RWPE1 (cell line): ENCODE results near the gene BDH1.
"Not testable (repeated sequence)": the region's sequence is repeated elsewhere in the genome, so short reads cannot be mapped to it uniquely, and the experiment has no call there.

Experiments
- CTCF ChIA-PET: fragments of 350-600 bp; sonication (Branson Sonifier 250); formaldehyde crosslinking; extraction: SDS; loops from one replicate; lab custom pipeline; 2021; lab: Yijun Ruan, JAX
- POLR2A ChIA-PET: fragments of 400-600 bp; formaldehyde crosslinking; extraction: SDS; loops from one replicate; lab custom pipeline; 2020; ENCODE audit warnings: antibody characterized with exemption; ENCODE audit not compliant: low non-redundant PET; lab: Yijun Ruan, JAX
- DNase-seq: peaks from one replicate; pipeline ENCODE4 v3.0.0; 2012; ENCODE audit warnings: low spot score
- H3K27ac ChIP-seq: fragments of 450-650 bp; 2 replicates; pipeline ENCODE4 v1.5.1; 2017
- TF ChIP-seq, protein P1 (sequence below): fragments of 450-650 bp; conservative IDR thresholded peaks from 2 replicates; pipeline ENCODE4 v1.5.1; 2017; ENCODE audit warnings: low read depth, mild to moderate bottlenecking

BDH1 gene

DNA sequence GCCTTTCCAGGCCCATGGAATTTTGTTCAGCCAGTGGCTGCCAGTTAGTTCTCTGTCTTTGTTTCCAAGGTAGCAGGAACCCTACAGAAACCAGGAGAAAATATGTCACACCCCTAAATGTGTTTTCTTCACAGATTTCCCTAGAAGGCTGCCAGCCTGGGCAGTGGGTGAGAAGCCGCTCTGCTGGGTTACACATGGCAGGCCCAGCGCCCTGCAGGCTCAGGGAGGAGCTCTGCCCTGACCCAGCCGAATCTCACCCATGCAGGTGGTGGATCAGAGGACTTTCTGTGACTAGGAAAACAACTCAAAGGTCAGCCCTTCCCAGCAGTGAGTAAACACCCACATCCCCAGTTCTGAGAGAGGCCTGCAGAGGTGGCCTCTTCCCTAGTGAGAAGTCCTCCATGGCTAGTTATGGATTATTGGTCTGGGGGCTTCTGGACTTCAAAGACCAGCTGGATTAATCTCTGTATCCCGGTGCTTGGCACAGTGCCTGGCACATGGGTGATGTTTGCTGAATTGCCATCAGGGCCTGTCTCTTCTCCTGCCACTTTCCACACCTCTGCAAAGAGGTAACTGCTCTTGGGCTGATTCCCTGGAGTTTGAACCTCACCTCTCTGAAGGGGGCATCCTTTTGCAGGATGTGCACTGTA is 34.7 kb upstream of the BDH1 start:
- TF ChIP-seq, protein P1, sequence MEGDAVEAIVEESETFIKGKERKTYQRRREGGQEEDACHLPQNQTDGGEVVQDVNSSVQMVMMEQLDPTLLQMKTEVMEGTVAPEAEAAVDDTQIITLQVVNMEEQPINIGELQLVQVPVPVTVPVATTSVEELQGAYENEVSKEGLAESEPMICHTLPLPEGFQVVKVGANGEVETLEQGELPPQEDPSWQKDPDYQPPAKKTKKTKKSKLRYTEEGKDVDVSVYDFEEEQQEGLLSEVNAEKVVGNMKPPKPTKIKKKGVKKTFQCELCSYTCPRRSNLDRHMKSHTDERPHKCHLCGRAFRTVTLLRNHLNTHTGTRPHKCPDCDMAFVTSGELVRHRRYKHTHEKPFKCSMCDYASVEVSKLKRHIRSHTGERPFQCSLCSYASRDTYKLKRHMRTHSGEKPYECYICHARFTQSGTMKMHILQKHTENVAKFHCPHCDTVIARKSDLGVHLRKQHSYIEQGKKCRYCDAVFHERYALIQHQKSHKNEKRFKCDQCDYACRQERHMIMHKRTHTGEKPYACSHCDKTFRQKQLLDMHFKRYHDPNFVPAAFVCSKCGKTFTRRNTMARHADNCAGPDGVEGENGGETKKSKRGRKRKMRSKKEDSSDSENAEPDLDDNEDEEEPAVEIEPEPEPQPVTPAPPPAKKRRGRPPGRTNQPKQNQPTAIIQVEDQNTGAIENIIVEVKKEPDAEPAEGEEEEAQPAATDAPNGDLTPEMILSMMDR = no peak
- POLR2A ChIA-PET = no interaction called here
- no peak for DNase-seq
- no peak overlapping the region for H3K27ac ChIP-seq
- CTCF ChIA-PET = interaction anchor here (0.7 to 1.8 kb wide), 2 partner anchors 9 to 217 kb away, joined by 3 to 6 read pairs; no protein-coding TSS in a partner anchor

DNA sequence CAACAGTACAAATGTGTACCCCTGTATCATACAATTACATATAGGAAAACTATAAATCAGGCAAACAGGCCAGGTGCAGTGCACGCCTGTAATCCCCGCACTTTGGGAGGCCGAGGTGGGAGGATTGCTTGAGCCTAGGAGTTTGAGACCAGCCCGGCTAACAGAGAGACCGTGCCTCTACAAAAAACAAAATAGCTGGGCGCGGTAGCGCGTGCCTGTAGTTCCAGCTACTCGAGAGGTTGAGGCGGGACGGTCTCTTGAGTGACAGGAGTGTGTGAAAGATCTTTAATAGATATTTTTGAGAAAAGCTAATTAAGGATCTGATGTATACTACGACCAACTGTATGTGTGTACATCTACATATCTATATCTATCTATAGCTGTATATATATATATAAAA is 33.8 kb upstream of the BDH1 start:
- POLR2A ChIA-PET = no interaction called here
- TF ChIP-seq, protein P1 = no peak
- no peak for DNase-seq

DNA sequence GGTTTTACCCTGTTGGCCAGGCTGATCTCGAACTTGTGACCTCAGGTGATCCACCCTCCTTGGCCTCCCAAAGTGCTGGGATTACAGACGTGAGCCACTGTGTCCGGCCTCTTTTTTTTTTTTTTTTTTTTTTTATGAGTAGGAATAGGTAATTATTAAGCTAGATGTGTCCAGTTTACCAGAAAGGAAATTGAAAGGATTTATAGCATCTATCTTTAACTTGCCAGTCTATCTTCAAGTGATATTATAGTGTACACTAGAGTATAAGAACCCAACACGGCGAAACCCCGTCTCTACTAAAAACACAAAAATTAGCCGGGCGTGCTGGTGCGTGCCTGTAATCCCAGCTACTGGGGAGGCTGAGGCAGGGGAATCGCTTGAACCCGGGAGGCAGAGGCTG is 31.0 kb upstream of the BDH1 start:
- DNase-seq, H3K27ac ChIP-seq, POLR2A ChIA-PET: not testable (repeated sequence)
- CTCF ChIA-PET = interaction anchor here (0.6 to 1.2 kb wide), 3 partner anchors 12 to 718 kb away, joined by 3 to 9 read pairs (median 5); no protein-coding TSS in a partner anchor

More for the DNA sequence above, 33.8 kb upstream of the BDH1 start:
- H3K27ac ChIP-seq = no peak overlapping the region
- CTCF ChIA-PET = interaction anchor here (0.7 to 1.8 kb wide), 2 partner anchors 10 to 218 kb away, joined by 3 to 6 read pairs; no protein-coding TSS in a partner anchor

DNA sequence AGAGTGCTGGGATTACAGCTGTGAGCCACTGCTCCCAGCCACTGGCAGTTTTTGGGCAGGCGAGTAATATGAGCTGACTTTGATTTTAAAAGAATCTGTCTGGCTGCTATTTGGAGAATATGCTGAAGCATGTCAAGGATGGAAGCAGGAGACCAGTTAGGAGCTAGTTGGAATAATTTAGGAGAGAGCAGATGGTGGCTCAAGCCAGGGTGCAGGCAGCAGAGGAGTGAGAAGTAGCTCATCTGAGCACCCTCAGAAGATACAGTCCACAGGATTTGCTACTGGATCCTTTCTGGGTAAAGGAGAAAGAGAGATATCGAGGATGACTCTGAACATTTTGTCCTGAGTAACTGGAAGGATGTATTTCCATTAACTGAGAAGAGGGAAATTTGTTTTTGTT is 30.4 kb upstream of the BDH1 start:
- CTCF ChIA-PET = interaction anchor here (1.2 kb wide), 1 partner anchor 13 kb away, joined by 5 read pairs; no protein-coding TSS in a partner anchor
- TF ChIP-seq, protein P1 = no peak
- H3K27ac ChIP-seq = no peak overlapping the region
- POLR2A ChIA-PET = no interaction called here
- DNase-seq = no peak

DNA sequence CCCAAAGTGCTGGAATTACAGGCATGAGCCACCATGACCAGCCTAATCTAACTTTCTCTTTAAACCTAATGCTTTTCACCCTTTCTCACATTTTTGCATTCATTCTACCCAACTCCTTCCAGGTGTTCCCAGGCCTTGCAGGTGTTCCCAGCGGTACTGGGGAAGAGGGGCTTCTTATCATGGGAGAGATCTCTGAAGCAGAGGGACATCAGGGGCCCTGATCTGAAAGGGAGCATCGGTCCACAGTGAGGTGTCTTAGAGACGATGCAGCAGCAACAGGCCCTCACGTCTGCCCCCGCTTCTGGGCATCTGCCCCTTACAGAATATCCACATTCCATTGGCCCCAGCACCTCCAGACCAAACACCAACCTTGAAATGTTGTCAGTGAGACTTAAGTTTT is 29.0 kb upstream of the BDH1 start:
- DNase-seq = no peak
- POLR2A ChIA-PET = no interaction called here
- CTCF ChIA-PET = no interaction called here
- TF ChIP-seq, protein P1 = no peak
- no peak overlapping the region for H3K27ac ChIP-seq

DNA sequence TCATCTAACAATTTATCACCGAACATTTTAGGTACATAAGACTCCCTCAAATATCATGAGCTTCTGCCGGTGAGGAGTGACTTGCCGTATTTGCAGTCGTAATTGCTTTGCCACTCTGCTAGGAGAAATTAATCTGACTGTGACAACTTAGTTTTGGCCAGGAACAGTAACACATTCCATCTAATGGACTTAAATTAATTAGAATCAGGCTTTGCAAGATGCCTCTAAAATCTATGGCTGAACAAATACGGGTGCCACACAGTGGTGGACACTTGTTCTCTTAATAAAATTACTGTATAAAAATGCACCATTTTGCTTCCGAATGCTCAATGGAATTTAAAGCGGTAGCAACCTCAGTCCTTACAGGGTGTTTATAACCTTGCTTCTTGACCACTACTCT is 27.6 kb upstream of the BDH1 start:
- CTCF ChIA-PET = interaction anchor here (0.8 to 2.0 kb wide), 2 partner anchors 11 to 16 kb away, joined by 3 to 11 read pairs; no protein-coding TSS in a partner anchor
- TF ChIP-seq, protein P1 = no peak
- no peak overlapping the region for H3K27ac ChIP-seq
- DNase-seq = no peak
- POLR2A ChIA-PET = no interaction called here

DNA sequence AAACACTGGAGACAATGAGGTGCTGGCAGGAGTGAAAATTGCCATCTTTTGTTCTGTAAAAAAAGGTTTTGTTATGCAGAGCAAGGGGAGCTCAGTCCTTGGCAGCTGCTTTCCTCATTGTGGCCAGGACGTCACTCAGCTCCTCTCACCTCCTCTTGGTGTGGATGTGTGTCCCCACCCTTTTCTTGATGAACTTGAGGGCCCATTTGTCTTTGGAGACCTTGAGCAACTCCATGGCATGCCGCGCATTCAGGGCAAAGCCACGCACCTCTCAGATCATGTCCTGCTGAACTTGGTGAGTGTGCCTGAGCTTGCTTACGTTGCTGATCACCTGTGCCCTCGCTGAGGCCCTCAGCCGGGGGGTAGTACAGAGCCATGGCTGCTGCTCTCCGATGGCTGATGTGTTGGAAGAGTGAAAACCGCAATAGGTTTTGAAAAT is 24.5 kb upstream of the BDH1 start:
- no peak for DNase-seq
- ChIA-PET CTCF (no interaction called here), POLR2A (no interaction called here)
- no peak overlapping the region for H3K27ac ChIP-seq
- TF ChIP-seq, protein P1 = no peak
